GM12878 (cell line): ENCODE data around the gene FGF11. TPM values are rescaled to one million over a fixed set of nuclear protein-coding genes. Genes with fewer than 3 reads are reported as not detected.

ENCODE experiments used
- ATAC-seq: fragments of 200-7000 bp; cut with Tn5 transposase; 3 replicates; pipeline ENCODE4 v1.9.1; 2020; ENCODE audit warnings: mild to moderate bottlenecking, moderate library complexity
- BruUV-seq: library from RNA; stranded (reverse); fragments of 400-500 nt; replicated peaks from 2 replicates; lab custom pipeline; 2021; lab: Mats Ljungman, UMichigan
- CTCF ChIA-PET: fragments of 300-600 bp; sonication (Branson Sonifier 250); formaldehyde crosslinking; extraction: SDS; loops from one replicate; lab custom pipeline; 2021; ENCODE audit warnings: inconsistent platforms; lab: Yijun Ruan, JAX
- POLR2A ChIA-PET: fragments of 350-600 bp; formaldehyde crosslinking; extraction: SDS; loops from one replicate; lab custom pipeline; 2021; ENCODE audit warnings: inconsistent platforms; lab: Charles Lee
- RAD21 ChIA-PET: fragments of 300-600 bp; sonication (Branson Sonifier 250); formaldehyde crosslinking; loops from one replicate; lab custom pipeline; 2023; ENCODE audit warnings: antibody characterized with exemption; ENCODE audit not compliant: unreplicated experiment; lab: Charles Lee
- SMC1A ChIA-PET: fragments of 300-600 bp; sonication (Branson Sonifier 250); formaldehyde crosslinking; loops from one replicate; lab custom pipeline; 2023; ENCODE audit not compliant: unreplicated experiment, uncharacterized antibody; lab: Charles Lee
- DNase-seq: peaks from one replicate; pipeline ENCODE4 v3.0.0-alpha.2; 2011; ENCODE audit warnings: low read depth, low spot score
- FAIRE-seq: peaks from 3 replicates; lab custom pipeline; 2011; peaks lifted over from hg19 to GRCh38; lab: Jason Lieb, UNC
- H2AFZ ChIP-seq: 2 replicates; pipeline ENCODE4 v1.6.0; 2011; ENCODE audit warnings: low read depth, low read length, control low read depth; ENCODE audit not compliant: control insufficient read depth
- H3K27ac ChIP-seq: 2 replicates; pipeline ENCODE4 v1.5.1; 2011; ENCODE audit warnings: control low read depth; ENCODE audit not compliant: control insufficient read depth, insufficient read depth
- H3K27me3 ChIP-seq, 2 experiments: replicated peaks in 1 of 2; 2 replicates each; pipeline versions ENCODE4 v1.6.0 to v1.6.1; 2011; ENCODE audit warnings: low read length in 1 of 2; ENCODE audit not compliant: control insufficient read depth in 2 of 2, insufficient read depth in 2 of 2
- H3K36me3 ChIP-seq, 2 experiments: 2 replicates each; pipeline ENCODE4 v1.5.1; 2011; ENCODE audit warnings: low read length in 1 of 2; ENCODE audit not compliant: control insufficient read depth in 2 of 2, insufficient read depth in 2 of 2
- H3K4me1 ChIP-seq: 2 replicates; pipeline ENCODE4 v1.6.1; 2011; ENCODE audit warnings: mild to moderate bottlenecking, low read length, moderate library complexity, mixed read lengths; ENCODE audit not compliant: control insufficient read depth, insufficient read depth
- H3K4me2 ChIP-seq: 2 replicates; pipeline ENCODE4 v1.6.0; 2011; ENCODE audit warnings: control low read depth; ENCODE audit not compliant: control insufficient read depth, insufficient read depth
- H3K4me3 ChIP-seq: fragments of 200-600 bp; sonication (generic); 2 replicates; pipeline ENCODE4 v1.5.1; 2016
- H3K79me2 ChIP-seq: 2 replicates; pipeline ENCODE4 v1.6.0; 2011; ENCODE audit warnings: low read length; ENCODE audit not compliant: control insufficient read depth, insufficient read depth
- H3K9ac ChIP-seq: 2 replicates; pipeline ENCODE4 v1.8.0; 2011; ENCODE audit warnings: low read length, control low read depth, mixed read lengths; ENCODE audit not compliant: control insufficient read depth, insufficient read depth
- H3K9me3 ChIP-seq: replicated peaks from 3 replicates; pipeline ENCODE4 v1.5.1; 2011; ENCODE audit warnings: mild to moderate bottlenecking, low read length; ENCODE audit not compliant: control insufficient read depth, insufficient read depth
- H4K20me1 ChIP-seq: 2 replicates; pipeline ENCODE4 v1.6.0; 2011; ENCODE audit not compliant: control insufficient read depth, insufficient read depth
- CHD2 ChIP-seq: IDR thresholded peaks from 2 replicates; pipeline ENCODE4 v1.6.1; 2011; ENCODE audit warnings: low read depth, low read length, improper control_type of control experiment, borderline replicate concordance
- CREB1 ChIP-seq: IDR thresholded peaks from 2 replicates; pipeline ENCODE4 v1.6.1; 2012; ENCODE audit warnings: low read depth, mild to moderate bottlenecking, inconsistent platforms
- ESRRA ChIP-seq: IDR thresholded peaks from 2 replicates; pipeline ENCODE4 v1.6.1; 2012; ENCODE audit warnings: mild to moderate bottlenecking, low read length, improper control_type of control experiment
- HDAC2 ChIP-seq: fragments of 200-600 bp; sonication (generic); IDR thresholded peaks from 2 replicates; pipeline ENCODE4 v1.6.1; 2017
- HDGF ChIP-seq: fragments of 450-650 bp; IDR thresholded peaks from 2 replicates; pipeline ENCODE4 v1.6.1; 2016; ENCODE audit warnings: antibody characterized with exemption
- LARP7 ChIP-seq: fragments of 450-650 bp; IDR thresholded peaks from 2 replicates; pipeline ENCODE4 v1.6.1; 2017; ENCODE audit warnings: mild to moderate bottlenecking
- MXI1 ChIP-seq: fragments of 150-350 bp; IDR thresholded peaks from 2 replicates; pipeline ENCODE4 v1.6.1; 2011; ENCODE audit warnings: low read depth, mild to moderate bottlenecking, inconsistent platforms, low read length, improper control_type of control experiment
- PAX5 ChIP-seq: IDR thresholded peaks from 2 replicates; pipeline ENCODE4 v1.6.1; 2011; ENCODE audit warnings: low read depth, low read length, borderline replicate concordance
- PAX8 ChIP-seq: fragments of 450-650 bp; IDR thresholded peaks from 2 replicates; pipeline ENCODE4 v1.6.1; 2017; ENCODE audit warnings: mild to moderate bottlenecking, moderate library complexity
- PBX3 ChIP-seq: IDR thresholded peaks from 2 replicates; pipeline ENCODE4 v1.6.1; 2011; ENCODE audit warnings: mild to moderate bottlenecking, low read depth, low read length, moderate library complexity; ENCODE audit not compliant: insufficient replicate concordance
- RELB ChIP-seq: fragments of 450-650 bp; IDR thresholded peaks from 2 replicates; pipeline ENCODE4 v1.6.1; 2017; ENCODE audit warnings: low read depth, mild to moderate bottlenecking, moderate library complexity
- RUNX3 ChIP-seq: IDR thresholded peaks from 2 replicates; pipeline ENCODE4 v1.6.1; 2012; ENCODE audit warnings: low read length, inconsistent platforms
- SIN3A ChIP-seq: IDR thresholded peaks from 2 replicates; pipeline ENCODE4 v1.6.1; 2012; ENCODE audit warnings: low read depth, low read length, improper control_type of control experiment
- TARDBP ChIP-seq: IDR thresholded peaks from 2 replicates; pipeline ENCODE4 v1.6.1; 2016; ENCODE audit warnings: borderline replicate concordance
- USF2 ChIP-seq: IDR thresholded peaks from 2 replicates; pipeline ENCODE4 v1.6.1; 2011; ENCODE audit warnings: low read depth, low read length, improper control_type of control experiment, borderline replicate concordance
- WRNIP1 ChIP-seq: IDR thresholded peaks from 2 replicates; pipeline ENCODE4 v1.6.1; 2011; ENCODE audit warnings: low read depth, low read length, improper control_type of control experiment, borderline replicate concordance
- ZBTB33 ChIP-seq: fragments of 450-650 bp; IDR thresholded peaks from 2 replicates; pipeline ENCODE4 v1.6.1; 2017; ENCODE audit warnings: mild to moderate bottlenecking
- WGBS: methylation state at CpG from one replicate; pipeline ENCODE4 v1.1.6; 2016; ENCODE audit warnings: low lambda C conversion rate; ENCODE audit not compliant: insufficient replicate concordance, insufficient coverage; ENCODE audit errors: missing lambda C conversion rate; 5-methylcytosine and 5-hydroxymethylcytosine counted together
- in situ Hi-C: fragments of 300-500 bp; cut with MboI; formaldehyde crosslinking; loops from 9 replicates; pipeline ENCODE4 v1.14.3; 2018; ENCODE audit warnings: mixed read lengths
- intact Hi-C: fragments of 100-400 bp; cut with micrococcal nuclease; formaldehyde crosslinking; loops from one replicate; pipeline ENCODE4 v1.14.2; 2022; ENCODE audit not compliant: unreplicated experiment
- polyA plus RNA-seq, 11 experiments: library from polyadenylated mRNA; depleted of rRNA in 4 of 11; unstranded in 6 of 11; stranded (reverse) in 5 of 11; fragments of >200 nt; fragmentation: Nextera tagmentation in 4 of 11; fragmentation: Illumina TruSeq in 1 of 11; extraction: Ambion mirVana in 4 of 11; extraction: Trizol in 1 of 11; gene quantifications; 1 replicate in 1 of 11; 2 replicates in 10 of 11; pipeline versions ENCODE4 v1.2.1 to v1.2.3, GENCODE V29; 2011 to 2016; ENCODE audit warnings: inconsistent platforms in 2 of 11, missing spikeins in 2 of 11, low read depth in 1 of 11
- total RNA-seq, 4 experiments: library from RNA; depleted of rRNA in 3 of 4; stranded (reverse); fragments of >200 nt in 3 of 4; fragmentation: Illumina TruSeq in 1 of 4; extraction: Trizol in 1 of 4; gene quantifications; 2 replicates each; pipeline versions ENCODE4 v1.2.1 to v1.2.3, GENCODE V29; 2013 to 2021

FGF11 gene
- total and polyA plus RNA-seq, 10 of the 15 experiments (the other 5 are each of a cell fraction or from before 2014, with no cell fraction given), result 0.69 to 21.1 (median 2.6) TPM

- TF ChIP-seq ZBTB33, result no peak
- TF ChIP-seq LARP7, result no peak
Observed at GRCh38 chr17:7440113-7440833, 961 bp downstream of the FGF11 start (continued).

- Histone ChIP-seq H3K27ac (no peak overlapping the region), H3K4me1 (peaks cover 34% of the 10 kb centered on the region), H3K79me2 (peaks cover 6% of the 10 kb centered on the region), H3K4me2 (peak overlapping the region; percentile 89), H4K20me1 (no peaks in the 10 kb centered on the region), H2AFZ (peak overlapping the region; percentile 82), H3K4me3 (peak overlapping the region; percentile 97), H3K36me3 (no peaks in the 10 kb centered on the region), H3K9ac (peak overlapping the region; percentile 77), H3K9me3 (no peaks in the 10 kb centered on the region), H3K27me3 (peaks cover 0 to 4% of the 10 kb centered on the region in 2 experiments; a peak in 3 of 4 replicates)
- DNase-seq, result no peak
- peak; percentile 54 for ATAC-seq
- WGBS, result 3% methylated on average over 12 of the region's 12 CpGs
- RAD21 ChIA-PET, result interaction anchor here (0.6 to 2.5 kb wide), 10 partner anchors 12 to 120 kb away, joined by 3 to 12 read pairs (median 4); partner anchors contain the start of genes SENP3, TMEM256 and ZBTB4
- intact Hi-C loops, result no loop called here
- POLR2A ChIA-PET, result interaction anchor here (0.6 to 8.2 kb wide), 16 partner anchors 14 to 178 kb away, joined by 3 to 63 read pairs (median 4); partner anchors contain the start of genes POLR2A, SENP3, SLC35G6 and TMEM256
- BruUV-seq, result no TSS peak
- SMC1A ChIA-PET, result interaction anchor here (0.6 to 1.9 kb wide), 8 partner anchors 10 to 250 kb away, joined by 3 to 8 read pairs (median 4); partner anchors contain the start of genes SLC35G6 and ZBTB4
- peak; percentile 89 for FAIRE-seq
- in situ Hi-C loops, result no loop called here
- CTCF ChIA-PET, result interaction anchor here (0.6 to 2.8 kb wide), 7 partner anchors 14 to 187 kb away, joined by 3 to 20 read pairs (median 3); partner anchors contain the start of genes NEURL4, SAT2 and SENP3
- TF ChIP-seq MXI1 (no peak), PAX8 (no peak), PAX5 (peak; percentile 48; the same call in 1 of the 2 replicates), RELB (no peak; the same call in 1 of the 2 replicates), USF2 (no peak), HDAC2 (no peak), WRNIP1 (no peak), HDGF (0 out of 2 replicates have a peak, but pooled peaks have one; percentile 44), CREB1 (no peak), RUNX3 (peak; percentile 89), SIN3A (0 out of 2 replicates have a peak, but pooled peaks have one; percentile 24), TARDBP (no peak), PBX3 (no peak), ESRRA (no peak), CHD2 (peak; percentile 67; the same call in 1 of the 2 replicates)
Observed at GRCh38 chr17:7440834-7441195, 1.5 kb downstream of the FGF11 start.
